SK-N-SH (cell line): ENCODE data around the gene IRX2. TPM values are rescaled to one million over a fixed set of nuclear protein-coding genes. Genes with fewer than 3 reads are reported as not detected.

Source experiments
- CTCF ChIA-PET: fragments of 300-600, 350-600 bp; formaldehyde crosslinking; extraction: SDS; loops from one replicate; lab custom pipeline; 2021; lab: Yijun Ruan, JAX
- POLR2A ChIA-PET: fragments of 350-600 bp; sonication (Branson Sonifier 250); formaldehyde crosslinking; extraction: SDS; loops from one replicate; lab custom pipeline; 2020; ENCODE audit warnings: antibody characterized with exemption, inconsistent platforms; lab: Yijun Ruan, JAX
- DNase-seq: peaks from one replicate; pipeline ENCODE4 v3.0.0; 2012
- H2AFZ ChIP-seq: fragments of 200-600 bp; sonication (generic); 2 replicates; pipeline ENCODE4 v1.8.1; 2016; ENCODE audit warnings: antibody characterized with exemption, mild to moderate bottlenecking, low read depth
- H3F3A ChIP-seq: fragments of 200-600 bp; sonication (generic); replicated peaks from 2 replicates; pipeline ENCODE3; 2016; ENCODE audit warnings: antibody characterized with exemption, mild to moderate bottlenecking; ENCODE audit not compliant: insufficient read depth
- H3K27ac ChIP-seq, 2 experiments: fragments of 200-500 bp in 1 of 2; fragments of 200-600 bp in 1 of 2; sonication (Bioruptor generic) in 1 of 2; sonication (generic), shearing (Covaris generic) in 1 of 2; 2 replicates each; pipeline versions ENCODE4 v1.5.1 to v1.6.1; 2014 to 2016; ENCODE audit warnings: low read depth in 2 of 2, inconsistent platforms in 1 of 2, low read length in 1 of 2, mild to moderate bottlenecking in 1 of 2, mixed read lengths in 1 of 2
- H3K27me3 ChIP-seq: fragments of 200-600 bp; sonication (generic), shearing (Covaris generic); 2 replicates; pipeline ENCODE4 v1.6.1; 2016; ENCODE audit warnings: mixed run types; ENCODE audit not compliant: insufficient read depth
- H3K36me3 ChIP-seq, 2 experiments: fragments of 200-500 bp in 1 of 2; fragments of 200-600 bp in 1 of 2; sonication (Bioruptor generic) in 1 of 2; sonication (generic) in 1 of 2; replicated peaks in 1 of 2; 2 replicates each; pipeline versions ENCODE3 to v1.5.1; 2014 to 2016; ENCODE audit warnings: low read length in 1 of 2, mild to moderate bottlenecking in 1 of 2; ENCODE audit not compliant: insufficient read depth in 2 of 2, control insufficient read depth in 1 of 2
- H3K4me1 ChIP-seq, 2 experiments: fragments of 200-500 bp in 1 of 2; fragments of 200-600 bp in 1 of 2; sonication (Bioruptor generic) in 1 of 2; sonication (generic), shearing (Covaris generic) in 1 of 2; 2 replicates each; pipeline versions ENCODE4 v1.5.1 to v1.6.1; 2014 to 2016; ENCODE audit warnings: low read depth in 1 of 2, low read length in 1 of 2, mixed run types in 1 of 2; ENCODE audit not compliant: insufficient read depth in 2 of 2, control insufficient read depth in 1 of 2
- H3K4me2 ChIP-seq: fragments of 200-600 bp; sonication (generic), shearing (Covaris generic); 2 replicates; pipeline ENCODE4 v1.6.1; 2017; ENCODE audit warnings: mixed run types
- H3K4me3 ChIP-seq, 2 experiments: fragments of 200-500 bp in 1 of 2; fragments of 200-600 bp in 1 of 2; sonication (Bioruptor generic) in 1 of 2; sonication (generic), shearing (Covaris generic) in 1 of 2; 2 replicates each; pipeline versions ENCODE4 v1.5.1 to v1.8.1; 2014 to 2016; ENCODE audit warnings: low read depth in 2 of 2, inconsistent platforms in 1 of 2, low read length in 1 of 2, mild to moderate bottlenecking in 1 of 2, mixed read lengths in 1 of 2, moderate library complexity in 1 of 2
- H3K79me2 ChIP-seq: fragments of 200-600 bp; sonication (generic); 2 replicates; pipeline ENCODE4 v1.8.1; 2017; ENCODE audit warnings: mild to moderate bottlenecking; ENCODE audit not compliant: insufficient read depth
- H3K9ac ChIP-seq: fragments of 200-600 bp; sonication (generic); 2 replicates; pipeline ENCODE4 v1.6.1; 2017; ENCODE audit warnings: mixed run types
- H3K9me2 ChIP-seq: fragments of 200-600 bp; sonication (generic); 2 replicates; pipeline ENCODE4 v1.6.1; 2017; ENCODE audit warnings: mixed run types
- H3K9me3 ChIP-seq: fragments of 200-600 bp; sonication (generic); 2 replicates; pipeline ENCODE4 v1.6.1; 2017; ENCODE audit warnings: mixed run types, mild to moderate bottlenecking, moderate library complexity
- H4K20me1 ChIP-seq: fragments of 200-600 bp; sonication (generic); 2 replicates; pipeline ENCODE4 v1.6.1; 2017; ENCODE audit warnings: mild to moderate bottlenecking, mixed run types; ENCODE audit not compliant: insufficient read depth
- CHD2 ChIP-seq: fragments of 150-350 bp; IDR thresholded peaks from 2 replicates; pipeline ENCODE4 v1.6.1; 2018; ENCODE audit warnings: low read length; ENCODE audit not compliant: partially characterized antibody
- FOXM1 ChIP-seq: IDR thresholded peaks from 2 replicates; pipeline ENCODE4 v1.4.0; 2012; ENCODE audit warnings: low read depth, mild to moderate bottlenecking
- GATA2 ChIP-seq: sonication (generic); formaldehyde crosslinking; IDR thresholded peaks from 2 replicates; pipeline ENCODE4 v1.5.0; 2020; ENCODE audit warnings: mild to moderate bottlenecking, missing genetic modification reagents
- IRF3 ChIP-seq: fragments of 150-350 bp; IDR thresholded peaks from 2 replicates; pipeline ENCODE4 v1.6.1; 2016; ENCODE audit warnings: mild to moderate bottlenecking, low read depth, low read length
- MXI1 ChIP-seq: IDR thresholded peaks from 2 replicates; pipeline ENCODE4 v1.6.1; 2012; ENCODE audit warnings: mild to moderate bottlenecking, low read depth, low read length, improper control_type of control experiment
- PBX3 ChIP-seq: IDR thresholded peaks from 2 replicates; pipeline ENCODE4; 2012
- POLR2AphosphoS5 ChIP-seq: IDR thresholded peaks from 2 replicates; pipeline ENCODE4 v1.6.1; 2012; ENCODE audit warnings: low read depth, low read length
- RXRA ChIP-seq: IDR thresholded peaks from 2 replicates; pipeline ENCODE4 v1.4.0; 2012; ENCODE audit warnings: low read depth, mild to moderate bottlenecking, borderline replicate concordance
- SIN3A ChIP-seq: IDR thresholded peaks from 2 replicates; pipeline ENCODE4 v1.6.1; 2012; ENCODE audit warnings: low read depth, mild to moderate bottlenecking, low read length, moderate library complexity, borderline replicate concordance
- TCF12 ChIP-seq: IDR thresholded peaks from 2 replicates; pipeline ENCODE4 v1.4.0; 2012
- USF1 ChIP-seq: IDR thresholded peaks from 2 replicates; pipeline ENCODE4 v1.4.0; 2012; ENCODE audit warnings: low read depth, borderline replicate concordance
- USF2 ChIP-seq: fragments of 150-350 bp; IDR thresholded peaks from 2 replicates; pipeline ENCODE4 v1.6.1; 2017; ENCODE audit warnings: antibody characterized with exemption, low read length, low read depth, borderline replicate concordance
- YY1 ChIP-seq: IDR thresholded peaks from 2 replicates; pipeline ENCODE4 v1.4.0; 2012; ENCODE audit warnings: low read depth, mild to moderate bottlenecking
- WGBS: methylation state at CpG from one replicate; pipeline ENCODE4 v1.1.6; 2017; ENCODE audit warnings: low lambda C conversion rate; 5-methylcytosine and 5-hydroxymethylcytosine counted together
- polyA plus RNA-seq, 3 experiments: library from polyadenylated mRNA; depleted of rRNA; stranded (reverse); fragments of >200 nt; gene quantifications; 2 replicates each; pipeline ENCODE4 v1.2.3, GENCODE V29; 2012

The IRX2 gene
- polyA plus RNA-seq, 1 of the 3 experiments (the other 2 are of a cell fraction), result not detected

- H3F3A ChIP-seq, result no peaks in the 10 kb centered on the region
- H3K9ac ChIP-seq, result no peak overlapping the region
- H3K4me3 ChIP-seq, result no peak overlapping the region
- no peak for DNase-seq
- H3K79me2 ChIP-seq, result no peaks in the 10 kb centered on the region
- H3K4me1 ChIP-seq, result no peaks in the 10 kb centered on the region
- H2AFZ ChIP-seq, result no peak overlapping the region
- ChIA-PET CTCF (no interaction called here), POLR2A (no interaction called here)
- no peak overlapping the region for H3K4me2 ChIP-seq
- no peaks in the 10 kb centered on the region for H3K9me3 ChIP-seq
- H3K9me2 ChIP-seq, result no peaks in the 10 kb centered on the region
- H3K36me3 ChIP-seq, result no peaks in the 10 kb centered on the region
- peaks cover 63% of the 10 kb centered on the region for H3K27me3 ChIP-seq
- WGBS, result 13% methylated on average over 3 of the region's 110 CpGs
- TF ChIP-seq IRF3, result no peak
- TF ChIP-seq FOXM1, result no peak
- TF ChIP-seq RXRA, result no peak
- no peak for TF ChIP-seq PBX3
- TF ChIP-seq YY1, result no peak
- TF ChIP-seq TCF12, result no peak
- TF ChIP-seq CHD2, result no peak
- no peak for TF ChIP-seq MXI1
- no peak for TF ChIP-seq POLR2AphosphoS5
- no peak for TF ChIP-seq SIN3A
- TF ChIP-seq USF1, result no peak
- TF ChIP-seq USF2, result no peak
- no peak for TF ChIP-seq GATA2 (CRISPR knock-in tag)
- H4K20me1 ChIP-seq, result no peaks in the 10 kb centered on the region
- H3K27ac ChIP-seq, result no peak overlapping the region
These were observed 566 bp downstream of the IRX2 start for GRCh38 chr5:2750758-2751464.
